GM12873 (cell line): ENCODE data around the gene ARMC2.

Source experiments
- TF ChIP-seq, protein P1 (sequence below): IDR thresholded peaks from 2 replicates; pipeline ENCODE4 v1.5.1; 2012; ENCODE audit warnings: low read depth, mild to moderate bottlenecking, moderate library complexity, low read length, control low read depth; ENCODE audit not compliant: insufficient read depth; ENCODE audit errors: missing control alignments

The ARMC2 gene

DNA sequence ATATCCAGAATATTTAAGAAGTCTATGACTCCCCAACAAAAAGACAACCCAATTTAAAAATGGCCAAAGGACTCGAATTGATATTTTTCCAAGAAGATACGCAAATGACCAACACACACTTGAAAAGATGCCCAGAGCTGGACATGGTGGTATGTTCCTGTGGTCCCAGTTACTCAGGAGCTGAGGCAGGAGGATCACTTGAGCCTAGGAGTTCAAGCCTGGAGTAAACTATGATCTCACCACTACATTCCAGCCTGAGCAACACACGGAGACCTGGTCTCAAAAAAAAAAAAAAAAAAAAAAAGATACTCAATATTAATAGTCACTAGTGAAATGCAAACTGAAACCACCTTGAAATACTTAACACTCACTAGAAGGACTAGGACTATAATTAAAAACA lies 12.2 kb upstream of the ARMC2 start:
- TF ChIP-seq, protein P1, sequence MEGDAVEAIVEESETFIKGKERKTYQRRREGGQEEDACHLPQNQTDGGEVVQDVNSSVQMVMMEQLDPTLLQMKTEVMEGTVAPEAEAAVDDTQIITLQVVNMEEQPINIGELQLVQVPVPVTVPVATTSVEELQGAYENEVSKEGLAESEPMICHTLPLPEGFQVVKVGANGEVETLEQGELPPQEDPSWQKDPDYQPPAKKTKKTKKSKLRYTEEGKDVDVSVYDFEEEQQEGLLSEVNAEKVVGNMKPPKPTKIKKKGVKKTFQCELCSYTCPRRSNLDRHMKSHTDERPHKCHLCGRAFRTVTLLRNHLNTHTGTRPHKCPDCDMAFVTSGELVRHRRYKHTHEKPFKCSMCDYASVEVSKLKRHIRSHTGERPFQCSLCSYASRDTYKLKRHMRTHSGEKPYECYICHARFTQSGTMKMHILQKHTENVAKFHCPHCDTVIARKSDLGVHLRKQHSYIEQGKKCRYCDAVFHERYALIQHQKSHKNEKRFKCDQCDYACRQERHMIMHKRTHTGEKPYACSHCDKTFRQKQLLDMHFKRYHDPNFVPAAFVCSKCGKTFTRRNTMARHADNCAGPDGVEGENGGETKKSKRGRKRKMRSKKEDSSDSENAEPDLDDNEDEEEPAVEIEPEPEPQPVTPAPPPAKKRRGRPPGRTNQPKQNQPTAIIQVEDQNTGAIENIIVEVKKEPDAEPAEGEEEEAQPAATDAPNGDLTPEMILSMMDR, result no peak

DNA sequence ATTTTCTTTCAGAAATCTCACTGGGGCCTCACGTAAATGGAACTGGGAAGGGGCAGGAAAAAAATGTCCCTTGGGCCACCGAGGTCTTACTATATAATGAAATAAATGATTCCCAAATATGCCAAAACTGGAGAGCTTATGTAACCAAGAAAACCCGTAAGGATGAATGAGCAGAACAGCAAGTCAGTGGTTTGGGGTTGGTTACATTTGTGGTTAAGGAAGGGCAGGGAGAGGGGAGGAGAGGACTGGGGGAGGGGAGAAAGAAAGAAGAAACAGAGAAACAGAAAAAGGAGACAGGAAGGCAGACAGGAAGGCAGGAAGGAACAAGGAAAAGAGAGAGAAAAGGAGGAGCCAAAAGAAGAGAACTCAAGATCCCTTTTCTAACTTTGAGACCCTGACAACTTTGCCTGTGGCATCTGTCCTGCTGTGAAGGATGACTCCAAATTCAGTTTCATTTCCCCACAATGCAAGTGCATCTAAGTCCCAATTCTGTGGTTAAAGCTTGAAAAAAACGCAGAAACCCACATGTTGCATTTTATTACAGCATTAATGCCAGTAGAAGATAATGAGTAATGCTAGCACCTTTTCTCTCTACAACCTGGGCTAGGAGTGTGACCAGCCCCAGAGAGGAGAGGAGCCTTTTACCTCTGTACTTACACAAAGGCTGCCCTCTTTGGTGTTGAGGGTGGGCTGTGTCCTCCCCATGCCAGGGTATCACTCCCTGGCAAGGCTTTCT lies 10.8 kb upstream of the ARMC2 start:
- TF ChIP-seq, protein P1, result no peak

DNA sequence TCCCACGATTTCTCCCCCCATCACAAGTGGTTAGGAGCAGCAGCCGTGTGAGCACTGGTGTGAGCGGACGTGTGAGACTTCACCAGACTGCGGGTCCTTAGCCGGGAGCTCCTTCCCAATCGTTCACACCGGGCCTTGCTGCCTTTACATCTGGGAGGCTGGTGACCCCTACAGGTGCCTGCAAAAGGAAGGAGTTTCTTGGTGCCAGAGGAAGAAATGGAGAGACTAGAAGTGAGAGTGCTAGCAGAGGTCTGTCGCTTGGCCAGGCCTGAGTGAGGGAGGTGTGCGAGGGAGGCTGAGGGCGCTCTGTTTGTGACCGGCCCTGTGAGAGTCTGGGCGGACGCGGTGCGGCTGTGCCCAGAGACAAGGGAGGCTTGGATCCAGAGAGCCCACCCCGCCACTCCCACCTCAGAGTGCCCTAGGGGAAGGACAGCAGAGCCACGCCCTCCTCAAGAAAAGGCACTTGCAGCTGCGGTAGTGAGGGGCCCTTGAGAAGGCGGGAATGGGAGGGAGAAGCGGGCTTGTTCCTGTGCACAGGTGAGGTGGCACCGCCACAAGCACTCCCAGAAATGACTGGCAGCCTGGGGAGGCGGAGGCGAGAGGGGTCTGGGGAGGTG lies 10.0 kb upstream of the ARMC2 start:
- TF ChIP-seq, protein P1, result no peak

DNA sequence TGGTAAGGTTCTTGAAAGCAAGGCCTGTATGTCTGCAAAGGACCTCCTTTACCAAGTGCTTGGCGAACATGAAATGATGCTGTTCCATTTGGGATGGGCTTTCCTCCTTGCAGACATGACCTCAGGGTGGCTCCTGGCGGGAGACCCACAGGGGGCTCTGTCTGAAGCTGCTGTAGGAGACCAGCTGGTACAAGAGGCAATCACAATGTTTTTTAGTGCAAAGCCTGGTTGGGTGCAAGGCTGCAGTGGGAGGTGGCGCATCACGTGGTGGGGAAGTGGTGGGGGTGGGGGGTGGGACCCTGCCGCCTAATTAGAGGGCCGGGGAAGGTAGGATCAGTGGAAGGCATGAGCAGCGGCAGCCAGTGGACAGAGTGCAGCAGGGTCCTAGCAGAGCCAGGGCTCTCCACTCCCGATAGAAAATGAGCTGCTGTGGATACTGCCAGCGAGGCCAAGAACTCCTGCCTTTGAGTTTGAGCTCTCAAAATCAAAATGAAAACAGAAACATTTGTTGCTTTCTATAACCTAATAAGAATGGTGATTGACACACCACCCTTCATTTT lies 9.1 kb upstream of the ARMC2 start:
- TF ChIP-seq, protein P1, result no peak

DNA sequence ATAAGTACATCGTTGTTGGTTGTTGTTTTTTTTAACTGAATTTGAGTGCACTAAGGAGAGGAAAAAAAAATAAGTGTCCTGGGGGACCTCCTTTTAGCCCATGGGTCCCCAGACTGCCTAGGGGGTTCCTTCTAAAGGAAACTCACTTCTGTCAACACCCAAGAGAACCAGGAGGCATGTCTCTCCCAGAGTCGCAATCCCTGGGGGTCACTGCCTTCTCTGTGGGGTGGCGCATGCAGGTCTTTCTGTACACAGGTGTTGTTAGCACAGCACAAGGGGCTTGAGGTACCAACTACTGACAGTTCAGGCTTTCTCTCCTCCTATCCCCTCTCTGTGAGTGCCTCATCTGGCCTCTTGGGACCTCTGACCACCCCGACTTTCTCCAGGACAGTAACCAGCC lies 7.3 kb upstream of the ARMC2 start:
- TF ChIP-seq, protein P1, result no peak

DNA sequence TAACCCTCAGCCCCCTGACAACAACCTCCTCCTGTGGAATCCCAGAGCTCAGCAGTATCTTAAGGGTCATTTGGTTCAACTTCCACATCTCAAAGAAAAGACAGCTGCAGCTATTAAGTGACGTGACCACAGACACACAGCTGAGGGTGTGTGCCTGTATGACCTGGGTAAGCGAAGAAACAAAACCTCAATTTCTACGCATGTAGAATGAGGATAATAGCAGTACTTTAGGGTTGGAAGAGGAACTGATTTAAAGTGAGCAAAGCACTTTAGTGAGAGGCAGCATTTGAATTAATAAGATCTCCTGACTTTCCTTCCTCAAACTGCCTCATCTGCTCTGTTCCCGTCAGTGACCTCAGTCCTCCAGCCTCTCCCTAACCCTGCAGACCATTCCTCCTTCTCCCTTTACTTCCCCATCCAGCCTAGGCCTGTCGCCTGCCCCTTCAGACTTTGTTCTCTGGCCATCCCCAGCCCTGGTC lies 6.8 kb upstream of the ARMC2 start:
- TF ChIP-seq, protein P1, result no peak

DNA sequence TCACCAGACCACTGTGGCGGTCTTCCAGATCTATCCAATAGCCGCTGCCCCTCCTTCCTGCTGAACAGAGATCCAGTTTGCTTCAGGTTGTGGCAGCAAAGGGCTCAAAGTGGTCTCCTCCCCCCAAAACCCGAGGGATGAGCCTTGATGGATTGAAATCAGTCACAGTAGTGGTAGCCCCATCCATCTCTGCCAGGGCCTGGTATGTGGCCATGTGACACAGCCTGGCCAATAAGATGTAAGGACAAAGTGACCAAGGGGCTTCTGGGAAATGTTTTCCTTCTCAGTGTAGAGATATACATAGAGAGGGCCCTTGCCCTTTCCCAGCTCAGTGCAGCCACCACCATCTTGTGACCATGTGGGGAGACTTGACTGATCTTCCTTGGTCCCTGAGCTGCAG lies 4.1 kb upstream of the ARMC2 start:
- TF ChIP-seq, protein P1, result no peak
